ENCODE data around the gene HOXA6.

HOXA6 gene
- total RNA-seq: 0 to 0.24 reads per million in 2 donors

DNA sequence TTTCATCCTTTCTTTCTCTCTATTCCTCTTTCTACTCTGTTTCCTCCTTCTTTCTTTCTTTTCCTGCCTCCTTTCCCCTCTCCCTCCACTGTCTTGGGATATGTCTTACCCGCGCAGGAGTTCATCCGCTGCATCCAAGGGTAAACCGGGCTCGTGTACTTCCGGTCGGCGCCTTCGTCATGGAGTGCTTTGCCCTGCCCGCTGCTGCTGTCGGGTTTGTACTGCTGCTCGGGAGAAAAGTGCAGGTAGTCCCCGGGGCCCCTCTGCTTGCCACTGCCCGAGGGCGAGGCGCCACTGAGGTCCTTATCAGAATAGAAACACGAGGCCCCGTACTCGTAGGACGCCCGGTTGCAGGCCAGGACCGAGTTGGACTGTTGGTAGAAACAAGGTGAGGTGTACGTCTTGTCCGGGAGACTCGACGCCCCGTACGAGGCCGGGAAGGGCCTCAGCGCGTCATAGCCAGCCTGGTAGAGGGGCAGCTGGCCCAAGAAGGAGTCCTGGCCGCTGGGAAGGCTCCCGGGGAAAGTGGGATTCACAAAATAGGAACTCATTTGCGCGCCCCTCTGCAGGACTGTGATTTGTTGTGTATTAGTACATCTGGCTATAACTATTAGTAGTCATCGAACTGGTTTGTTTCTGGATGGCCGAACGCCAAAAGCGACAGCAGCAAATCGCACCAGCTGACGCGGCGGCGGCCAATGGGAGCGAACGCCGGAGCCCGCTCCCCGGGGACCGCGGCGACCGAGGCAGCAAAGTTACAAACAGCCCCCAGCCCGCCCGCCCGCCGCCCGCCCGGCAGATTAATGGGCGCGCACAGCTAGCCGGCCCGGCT lies at the start of gene HOXA6:
Gene HOXA6, minus strand, starts transcription at position 576 of the 832 bp plus-strand sequence. Its CDS starts 25 bp downstream, at position 551.
- no peak for DNase-seq

DNA sequence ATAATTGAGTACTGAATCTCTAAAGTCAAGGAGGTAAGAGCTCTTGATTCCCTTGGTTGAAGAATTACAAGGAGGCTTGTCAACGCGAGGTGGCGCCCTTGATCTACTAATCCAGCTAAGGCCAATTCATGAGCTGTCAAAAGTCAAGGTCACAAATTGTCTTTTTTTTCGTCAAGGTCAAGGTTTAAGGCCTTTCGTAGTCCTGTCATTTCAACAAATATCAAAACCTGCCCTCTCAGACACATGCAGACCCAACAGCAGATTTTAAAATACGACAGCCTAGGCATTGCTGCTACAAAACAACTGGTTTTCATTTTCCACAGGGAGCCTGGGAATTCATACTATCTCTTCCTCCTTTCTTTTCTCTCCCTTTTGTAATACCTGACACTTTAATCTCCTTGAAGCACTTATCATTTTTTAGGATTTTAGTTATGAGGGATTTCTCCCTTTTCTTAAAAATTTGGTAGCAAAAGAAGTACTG lies 48.8 kb upstream of the HOXA6 start:
- DNase-seq: peak; percentile 86

DNA sequence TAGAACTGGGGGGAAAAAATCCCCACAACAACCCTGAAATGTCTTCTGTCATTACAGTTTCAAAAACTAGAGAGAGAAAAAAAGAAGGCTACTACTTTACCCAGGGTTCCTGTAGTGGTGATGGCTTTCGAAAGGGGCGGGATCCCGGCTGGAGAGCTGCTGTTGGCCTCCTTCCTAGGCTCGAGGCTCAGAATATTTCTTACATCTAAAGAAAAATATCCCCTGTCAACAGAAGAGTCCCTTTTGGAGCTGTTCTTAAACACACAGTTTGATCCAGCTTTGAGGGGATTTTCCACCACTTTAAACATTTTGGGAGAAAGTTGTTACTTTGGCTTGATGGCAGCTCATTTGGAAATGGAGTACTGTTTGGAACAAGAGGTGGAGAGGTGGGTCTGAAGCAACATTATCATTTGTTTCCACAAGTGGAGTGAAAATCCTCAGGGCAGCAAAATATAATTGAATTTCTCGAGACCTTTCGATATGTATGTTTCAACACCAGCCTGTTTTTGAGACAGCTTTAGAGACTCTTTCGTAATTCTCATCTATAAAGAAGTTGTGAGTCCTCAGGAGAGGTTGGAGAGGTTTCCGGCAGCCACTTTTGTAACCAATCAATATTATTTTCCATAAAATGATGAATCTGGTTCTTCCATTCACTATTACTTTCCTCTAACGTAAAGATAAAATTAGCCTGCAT lies 47.3 kb upstream of the HOXA6 start:
- DNase-seq: no peak

DNA sequence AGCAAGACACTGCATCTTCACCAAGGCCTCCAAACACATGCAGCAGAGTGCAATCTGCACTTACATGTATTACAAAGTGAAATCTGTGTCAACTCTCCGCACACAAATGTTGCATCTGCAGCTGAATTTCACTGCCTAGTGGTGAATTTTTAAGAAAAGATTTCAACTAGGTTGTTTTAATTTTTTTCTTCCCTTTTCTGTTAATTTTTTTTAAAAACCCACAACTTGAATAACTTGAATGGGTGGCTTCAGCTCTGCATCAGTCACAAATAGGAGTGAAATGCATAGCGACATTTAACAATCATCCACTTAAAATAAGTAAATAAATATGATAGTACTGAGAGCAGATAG lies 46.4 kb upstream of the HOXA6 start:
- DNase-seq: no peak

DNA sequence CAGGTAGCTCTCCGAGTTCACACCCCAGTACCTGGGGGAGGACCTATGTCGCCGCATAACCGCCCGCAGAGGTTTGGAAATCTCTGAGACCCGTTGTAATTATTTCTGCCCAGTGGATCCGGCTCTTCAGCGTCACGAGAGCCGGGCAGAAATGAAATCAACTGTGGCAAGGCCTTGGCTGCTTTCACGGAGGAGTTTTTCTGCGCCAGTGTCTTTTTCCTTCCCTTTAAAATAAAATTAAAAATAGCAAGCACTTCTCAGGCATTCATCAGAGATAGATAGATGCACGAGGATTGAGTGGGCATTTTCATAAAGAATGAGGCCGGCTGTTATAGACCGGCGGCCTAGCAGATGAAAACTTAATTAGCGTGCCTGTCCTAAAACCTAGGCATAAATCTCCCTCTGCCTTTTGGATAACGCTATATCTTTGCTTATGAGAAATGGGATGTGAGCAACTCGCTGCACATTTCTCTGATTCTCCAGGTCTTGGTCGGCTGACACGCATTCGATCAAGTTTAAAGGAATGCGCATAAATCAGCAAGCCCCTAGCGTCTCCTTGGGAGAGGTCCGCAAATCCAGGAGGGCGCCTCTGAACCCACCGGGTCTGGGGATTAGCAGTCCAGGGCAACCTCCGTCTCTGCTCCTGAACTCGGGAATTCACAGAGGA lies 45.9 kb upstream of the HOXA6 start:
- no peak for DNase-seq

DNA sequence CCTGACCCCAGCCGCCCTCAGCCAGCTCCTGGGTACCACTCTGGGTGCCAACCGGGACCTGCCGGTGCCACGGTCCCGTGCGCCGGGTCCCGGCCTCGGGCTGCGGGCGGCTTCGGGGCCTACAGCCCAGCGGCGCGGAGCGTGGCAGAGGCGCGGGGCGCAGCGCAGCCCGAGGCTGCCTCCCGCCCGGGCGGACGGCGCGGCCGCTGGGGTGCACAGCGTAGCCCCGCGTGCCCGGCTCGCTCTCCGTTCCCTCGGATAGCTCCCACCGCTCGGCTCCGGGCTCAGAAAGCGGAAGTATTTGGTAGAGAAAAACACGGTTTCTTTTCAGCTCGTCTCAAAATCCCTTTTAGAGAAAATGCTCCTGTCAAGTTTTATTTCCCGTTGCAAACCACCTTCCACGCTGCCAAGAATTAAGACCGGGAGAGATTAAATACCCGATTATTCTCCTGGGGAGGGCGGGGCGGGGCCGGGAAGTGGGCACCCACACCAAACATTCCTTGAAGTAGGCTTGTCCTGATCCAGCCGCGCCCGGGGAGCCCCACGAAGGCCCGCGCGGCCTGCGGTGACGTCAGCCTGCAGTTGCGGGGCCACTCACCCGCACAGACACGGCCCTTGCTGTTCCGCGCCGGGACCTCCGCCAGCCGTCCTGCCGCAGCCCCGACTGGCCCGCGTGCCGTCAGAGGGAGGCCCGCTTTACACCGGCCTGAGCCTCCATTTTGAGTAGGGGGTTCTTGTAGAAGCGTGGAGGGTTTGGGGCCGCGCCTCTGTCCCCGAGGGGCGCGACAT lies 45.2 kb upstream of the HOXA6 start:
- no peak for DNase-seq

DNA sequence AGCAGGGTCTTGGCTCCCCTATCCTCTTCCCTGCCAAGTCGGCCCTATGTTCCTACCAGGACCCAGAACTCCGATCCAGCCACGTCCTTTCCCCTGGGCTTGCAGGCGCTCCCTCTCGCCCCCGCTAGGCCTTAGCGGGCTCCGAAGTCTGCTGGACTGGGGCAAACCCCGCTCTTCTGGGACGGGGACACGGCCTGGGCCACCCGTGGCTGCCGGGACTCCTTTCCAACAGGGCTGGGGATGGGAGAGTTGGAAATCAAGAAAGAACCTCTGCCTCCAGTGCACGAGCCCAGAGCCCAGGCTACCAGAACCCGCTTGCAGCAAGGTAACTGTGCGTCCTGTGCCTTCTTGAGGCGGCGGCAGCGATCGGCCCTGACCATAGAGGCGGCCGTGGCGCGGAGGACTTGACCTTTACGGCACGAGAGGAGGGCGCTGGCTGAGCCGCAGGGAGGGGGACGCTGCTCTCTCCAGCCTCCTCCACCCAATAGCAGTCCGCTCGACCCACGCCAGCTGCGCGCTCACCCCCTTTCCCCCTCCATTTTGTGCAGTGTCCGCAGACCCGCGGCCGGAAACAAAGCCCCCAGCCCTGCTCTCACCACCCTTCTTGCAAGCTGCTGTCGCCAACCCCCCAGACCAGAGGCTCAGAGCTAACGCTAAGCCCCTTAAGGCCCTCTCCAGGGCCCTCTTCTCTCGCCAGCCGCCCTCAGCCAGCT lies 44.4 kb upstream of the HOXA6 start:
- no peak for DNase-seq

DNA sequence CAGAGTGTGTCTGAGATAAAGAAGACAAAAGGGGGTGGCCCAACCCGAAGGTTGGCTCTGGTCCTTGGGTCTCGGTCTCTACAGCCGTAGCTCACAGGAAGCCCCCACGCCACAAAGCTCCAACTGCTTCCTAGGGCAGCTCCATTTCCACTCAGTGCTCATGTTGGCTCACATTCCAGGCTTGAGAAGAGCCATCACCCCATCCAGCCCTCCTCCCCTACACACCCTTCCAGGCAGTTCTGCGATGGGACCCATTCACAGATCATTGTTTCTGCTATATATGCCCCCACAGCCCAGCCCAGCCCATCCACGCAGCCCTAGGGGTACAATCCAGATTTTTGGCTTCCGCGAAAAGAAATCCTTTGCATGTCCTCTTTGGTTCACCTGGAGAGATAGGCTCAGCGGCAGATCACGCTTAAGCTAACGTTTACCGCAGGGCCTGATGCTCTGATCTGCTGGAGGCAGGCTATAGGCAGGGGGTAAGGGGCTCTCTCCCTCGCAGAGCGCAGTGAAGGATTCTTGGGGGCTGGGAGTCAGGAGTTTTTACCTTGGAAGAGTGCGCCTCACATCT lies 43.7 kb upstream of the HOXA6 start:
- DNase-seq: no peak

DNA sequence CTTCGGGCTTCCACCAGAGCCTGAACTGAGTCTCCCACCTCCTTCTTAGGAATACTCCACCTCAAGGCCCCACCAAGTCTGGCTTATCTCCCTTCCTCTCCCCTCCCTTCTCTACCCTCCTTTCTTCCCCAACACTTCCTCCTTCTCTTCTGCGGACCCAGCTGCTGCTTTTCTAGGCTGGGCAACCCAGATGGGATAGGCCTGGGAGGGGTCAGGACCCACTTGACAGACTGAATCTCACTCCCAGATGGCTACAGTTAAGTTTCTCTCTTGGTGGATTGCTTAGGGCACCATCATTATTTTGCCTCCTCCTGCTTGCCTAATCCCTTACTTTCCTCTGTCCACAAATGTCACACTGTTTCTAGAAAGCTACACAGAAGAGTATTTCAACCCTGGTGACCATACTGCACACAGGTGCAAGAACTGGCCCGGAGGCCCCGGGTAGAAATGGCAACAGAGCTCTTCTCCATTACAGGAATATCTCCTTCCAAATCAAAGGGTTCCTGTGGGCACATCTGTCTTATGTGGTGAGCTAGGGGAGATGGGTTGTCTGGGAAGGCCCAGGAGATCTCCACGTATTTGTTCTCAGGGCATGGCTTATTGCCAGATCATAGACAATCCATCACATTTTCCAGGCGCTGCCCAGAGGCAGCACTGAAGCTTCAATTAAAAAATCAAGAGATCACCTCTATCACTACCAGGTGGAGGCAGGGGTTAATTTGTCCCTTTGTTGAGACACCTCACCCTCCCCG lies 42.6 kb upstream of the HOXA6 start:
- DNase-seq: no peak

DNA sequence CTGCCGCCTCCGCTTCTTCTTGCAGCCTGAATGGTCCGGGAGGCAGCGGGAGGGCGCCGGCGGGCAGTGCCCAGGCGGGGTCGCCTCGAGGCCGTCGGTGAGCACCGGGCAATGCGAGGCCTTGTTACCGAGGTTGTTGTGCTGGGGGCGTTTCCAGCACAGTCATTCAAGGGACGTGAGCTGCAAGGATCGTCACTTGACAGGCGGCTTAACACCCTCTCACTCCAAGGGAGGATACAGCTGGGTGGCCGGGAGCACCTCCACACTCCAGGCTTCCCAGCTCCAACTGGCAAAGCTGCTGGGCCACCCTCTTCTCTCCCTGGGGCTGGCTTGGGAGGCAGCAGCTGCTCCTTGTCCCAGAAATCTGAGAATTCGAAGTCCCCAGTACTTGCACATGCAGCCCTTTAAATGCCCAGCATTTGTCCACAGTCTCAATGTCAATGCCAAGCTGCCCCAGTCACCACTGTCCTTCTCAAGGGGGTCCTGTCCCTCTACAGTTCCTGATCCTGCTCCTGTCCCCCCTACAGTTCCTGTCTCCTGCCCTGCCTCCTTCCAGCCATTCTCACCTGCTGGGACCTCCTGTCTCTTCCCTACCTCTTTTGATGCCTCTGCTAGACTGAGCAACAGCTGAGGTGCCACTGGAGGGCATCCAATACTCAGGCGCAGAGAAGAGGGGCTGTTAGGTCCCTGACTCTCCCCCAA lies 41.9 kb upstream of the HOXA6 start:
- no peak for DNase-seq

DNA sequence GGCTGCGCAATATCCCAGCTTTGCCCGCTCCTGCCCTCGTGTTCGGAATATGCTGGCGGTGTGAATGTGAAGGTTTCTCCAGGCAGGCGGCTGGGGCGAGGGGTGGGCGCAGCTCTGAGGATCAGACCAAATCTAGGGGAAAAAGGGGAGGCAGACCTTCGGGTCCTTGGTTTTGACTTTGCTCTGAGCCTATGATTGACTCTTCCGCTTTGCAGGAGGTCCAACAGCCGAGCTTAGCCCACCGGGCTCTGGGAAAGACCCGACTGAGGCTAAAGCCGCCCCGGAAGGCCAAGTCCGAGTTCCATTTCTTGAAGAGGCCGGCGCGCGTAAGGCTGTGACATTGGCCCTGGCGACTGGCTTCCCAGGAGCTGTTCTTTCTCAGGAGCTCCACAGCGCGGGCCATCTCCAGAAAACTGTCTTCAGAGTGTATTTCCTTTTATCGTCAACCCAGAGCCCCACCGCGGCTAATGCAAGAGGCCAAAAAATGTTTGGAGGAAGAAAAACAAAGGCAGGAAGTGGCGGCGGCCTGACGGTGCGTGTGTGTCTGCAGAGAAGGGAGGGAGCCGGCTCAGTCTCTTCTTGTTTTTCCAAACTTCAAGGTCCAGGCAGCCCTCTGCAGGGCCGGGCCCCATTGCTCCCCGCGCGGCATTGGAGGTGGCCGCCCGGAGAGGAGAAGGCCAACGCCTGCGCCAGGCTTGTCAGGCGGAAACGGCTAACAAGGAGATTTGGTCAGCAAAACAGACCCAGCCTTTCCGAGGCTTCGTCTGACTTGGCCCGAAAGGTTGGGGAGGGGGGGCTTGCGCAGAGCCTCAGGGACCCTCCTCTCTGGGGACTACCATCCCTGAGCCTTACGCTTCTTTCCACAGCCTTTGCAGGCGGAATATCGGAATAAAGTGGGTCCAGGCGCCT lies 41.1 kb upstream of the HOXA6 start:
- DNase-seq: no peak

DNA sequence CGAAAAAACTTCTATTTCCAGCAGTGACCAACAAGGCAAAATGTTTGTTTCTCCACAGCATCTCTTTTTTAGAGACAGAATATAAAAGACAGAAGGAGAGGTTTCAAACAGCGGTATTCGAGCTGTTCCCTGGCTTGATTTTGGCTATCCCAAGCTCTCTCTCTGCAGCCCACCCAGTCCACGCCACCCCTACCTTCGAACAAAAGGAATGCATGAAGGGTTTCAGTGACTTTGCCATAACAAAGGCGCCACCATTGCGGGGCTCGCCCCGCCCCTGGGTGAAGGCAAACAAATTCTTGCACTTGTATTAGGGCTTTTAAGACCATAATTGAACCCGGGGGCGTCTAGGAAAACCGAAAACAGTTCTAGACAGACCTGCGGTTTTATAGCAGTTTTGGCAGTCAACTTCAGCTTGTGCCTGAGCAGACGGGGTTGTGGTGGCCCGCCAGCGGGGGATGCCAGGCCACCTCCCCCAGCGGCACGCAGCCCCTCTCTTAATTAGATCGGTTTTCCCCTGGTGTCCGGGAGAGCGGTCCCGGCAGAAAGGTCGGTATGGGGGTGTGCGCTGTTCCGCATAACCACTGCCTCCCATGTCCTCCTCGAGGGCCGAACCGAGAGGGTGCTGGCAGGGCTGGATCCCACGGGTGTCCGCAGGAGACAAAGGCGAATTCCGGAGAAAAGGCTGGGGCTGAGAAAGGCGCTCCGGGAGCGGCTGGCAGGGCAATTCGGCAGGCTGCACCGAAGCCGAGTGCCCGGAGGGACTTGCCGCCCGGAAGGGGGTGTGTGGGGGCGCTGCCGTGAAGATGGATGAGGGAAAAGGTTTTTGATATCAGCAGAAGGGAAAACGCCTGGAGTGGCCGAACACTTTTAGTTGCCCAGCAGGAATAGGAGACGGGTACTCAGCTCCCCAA lies 40.2 kb upstream of the HOXA6 start:
- DNase-seq: no peak

DNA sequence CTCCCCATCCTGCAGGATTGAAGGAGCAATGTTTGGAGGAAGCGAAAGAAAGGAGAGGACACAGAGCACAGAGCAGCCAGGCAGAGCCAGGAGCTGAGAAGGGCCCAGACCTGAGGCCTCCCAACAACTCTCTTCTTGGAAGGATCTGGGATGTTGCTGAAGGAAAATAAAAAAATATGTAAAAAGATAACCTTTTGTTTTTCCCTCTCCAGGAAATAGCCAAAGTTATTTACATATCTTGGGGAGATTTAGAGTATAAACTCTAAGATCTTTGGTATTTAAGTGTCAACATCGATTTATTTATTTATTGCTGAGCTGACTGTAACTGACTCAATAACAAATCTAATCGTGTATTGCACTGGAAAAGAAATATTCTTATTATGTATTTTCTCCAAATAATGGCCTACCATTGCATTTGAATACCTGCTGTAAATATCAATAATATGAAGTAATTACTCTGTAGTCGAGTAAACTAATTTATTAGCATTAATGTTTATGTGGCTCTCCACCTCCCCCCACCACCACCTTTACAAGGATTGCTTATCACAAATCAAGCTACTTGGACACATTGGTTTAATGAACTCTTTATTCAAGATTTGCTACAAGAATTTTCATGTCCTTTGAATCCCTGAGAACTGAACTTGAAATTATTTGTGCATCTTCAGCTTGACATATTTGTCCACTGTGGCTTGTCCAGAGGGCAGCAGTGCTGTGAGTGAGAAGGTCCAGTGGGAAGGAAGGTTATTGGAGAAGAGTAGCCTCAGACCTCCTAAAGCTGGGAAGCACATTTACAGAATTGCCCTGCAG lies 39.3 kb upstream of the HOXA6 start:
- no peak for DNase-seq

DNA sequence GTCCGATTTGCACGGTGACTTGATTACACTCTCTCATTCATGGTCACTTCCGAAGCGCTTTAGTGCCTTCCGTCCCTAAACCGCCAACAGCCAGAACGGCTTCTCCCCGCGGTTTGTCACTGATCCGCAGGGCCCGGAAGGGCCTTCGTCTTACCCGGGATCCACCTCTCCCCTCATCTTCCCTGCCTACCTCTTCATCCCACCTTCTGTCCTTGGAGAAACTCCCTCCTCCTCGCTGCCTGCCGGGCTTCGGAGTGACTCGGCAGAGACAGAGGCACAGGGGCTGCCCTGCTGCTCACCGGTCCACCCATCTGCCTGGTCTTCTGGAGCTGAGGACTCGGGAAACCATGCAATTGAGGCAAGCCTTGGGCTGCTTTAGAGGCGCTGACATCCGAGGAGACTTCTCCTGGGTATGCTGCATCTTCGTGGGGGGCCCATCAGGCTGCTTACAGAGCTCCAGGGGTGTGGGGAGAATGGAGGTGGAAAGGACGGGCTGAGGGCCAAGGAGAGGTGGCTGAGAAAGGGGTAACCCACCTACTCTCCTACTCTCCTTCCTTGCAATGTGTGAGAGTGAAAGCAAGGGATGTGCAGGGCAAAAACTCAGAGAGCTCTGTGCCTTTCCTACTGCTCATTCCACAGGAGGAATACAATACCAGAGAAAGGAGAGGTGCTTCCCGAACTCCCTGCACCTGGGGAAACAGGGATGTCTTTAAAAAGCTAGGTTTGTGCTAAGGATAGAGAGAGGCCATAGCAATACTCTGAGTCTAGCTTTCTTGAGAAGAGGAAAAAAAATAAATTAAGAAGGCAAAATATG lies 38.5 kb upstream of the HOXA6 start:
- DNase-seq: no peak

DNA sequence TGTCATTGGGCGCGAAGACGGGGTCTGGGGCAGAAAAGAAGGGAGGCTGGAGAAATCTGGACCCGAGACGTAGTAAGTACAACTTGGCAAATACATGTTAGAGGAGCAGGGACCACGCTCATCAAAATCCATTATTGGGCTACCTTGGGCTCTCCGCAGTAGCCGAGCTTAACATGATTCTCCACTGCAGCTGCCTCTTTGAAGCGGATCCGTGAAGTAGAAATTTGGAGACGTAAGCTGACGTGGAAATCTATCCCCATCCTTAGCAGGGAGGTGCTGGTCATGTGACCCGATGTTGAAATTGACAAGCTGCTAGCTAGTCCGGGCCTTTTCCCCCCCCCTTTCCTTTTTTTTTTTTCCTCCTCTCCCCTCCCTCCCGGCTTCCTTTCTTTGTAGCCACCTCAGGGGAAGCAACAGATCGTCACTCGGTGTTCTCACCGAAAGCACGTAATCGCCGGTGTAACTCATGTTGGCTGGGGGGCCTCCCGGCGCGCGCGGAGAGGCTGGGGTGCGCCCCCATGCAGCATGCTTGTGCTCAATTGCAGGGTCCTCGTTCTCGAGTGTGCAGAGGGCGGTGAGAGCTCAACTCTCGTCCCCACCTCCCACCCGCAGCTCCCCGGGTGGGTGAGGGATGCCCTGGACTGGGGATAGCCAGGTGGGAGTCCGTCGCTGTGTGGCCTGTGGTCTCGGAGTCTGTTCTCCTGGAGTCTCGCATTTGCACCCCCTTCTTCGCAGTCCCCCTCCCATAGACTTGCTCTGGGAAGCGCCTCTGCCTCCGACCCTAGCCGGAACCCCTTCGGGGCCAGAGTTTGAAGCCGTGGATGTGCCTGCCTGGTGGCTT lies 37.7 kb upstream of the HOXA6 start, which contains the start of gene HOXA11:
Gene HOXA11, minus strand, starts transcription at position 220 of the 841 bp plus-strand sequence. Its CDS starts 88 bp downstream, at position 132.
- no peak for DNase-seq

All from T-helper 9 cell (primary cell).